Parathyroid adenoma (tissue), 2 donors: Measurements from ENCODE around the gene AMOTL1.

ENCODE experiments used
- H2AFZ ChIP-seq: fragments of 300-600 bp; sonication (generic); one replicate; pipeline ENCODE4 v1.7.0; 2017; ENCODE audit warnings: antibody characterized with exemption, mild to moderate bottlenecking
- H3K27ac ChIP-seq: fragments of 300-600 bp; sonication (generic); one replicate; pipeline ENCODE4 v1.7.0; 2017
- H3K27me3 ChIP-seq: fragments of 300-600 bp; sonication (generic); one replicate; pipeline ENCODE4 v1.7.0; 2017; ENCODE audit warnings: low read length; ENCODE audit not compliant: control insufficient read depth, insufficient read depth
- H3K36me3 ChIP-seq: fragments of 300-600 bp; sonication (generic); one replicate; pipeline ENCODE4 v1.7.0; 2017; ENCODE audit warnings: low read length; ENCODE audit not compliant: control insufficient read depth, insufficient read depth
- H3K4me1 ChIP-seq: fragments of 300-600 bp; sonication (generic); one replicate; pipeline ENCODE4 v1.7.0; 2017; ENCODE audit warnings: control low read depth
- H3K4me2 ChIP-seq: fragments of 300-600 bp; sonication (generic); one replicate; pipeline ENCODE4 v1.7.0; 2017; ENCODE audit warnings: low read length
- H3K4me3 ChIP-seq: fragments of 300-600 bp; sonication (generic); one replicate; pipeline ENCODE4 v1.7.0; 2017; ENCODE audit warnings: low read depth, low read length
- H3K79me2 ChIP-seq: fragments of 300-600 bp; sonication (generic); one replicate; pipeline ENCODE4 v1.7.0; 2017; ENCODE audit warnings: control low read depth
- H3K9ac ChIP-seq: fragments of 300-600 bp; sonication (generic); one replicate; pipeline ENCODE4 v1.7.0; 2017; ENCODE audit warnings: mild to moderate bottlenecking
- H3K9me3 ChIP-seq: fragments of 300-600 bp; sonication (generic); one replicate; pipeline ENCODE4 v1.7.0; 2017; ENCODE audit warnings: low read length; ENCODE audit not compliant: control insufficient read depth
- CTCF ChIP-seq: fragments of 300-600 bp; sonication (generic); IDR thresholded peaks from one replicate; pipeline ENCODE4 v1.7.0; 2017; ENCODE audit warnings: antibody characterized with exemption, mild to moderate bottlenecking
- donor health status: primary hyperparathyroidism.

AMOTL1 gene

DNA sequence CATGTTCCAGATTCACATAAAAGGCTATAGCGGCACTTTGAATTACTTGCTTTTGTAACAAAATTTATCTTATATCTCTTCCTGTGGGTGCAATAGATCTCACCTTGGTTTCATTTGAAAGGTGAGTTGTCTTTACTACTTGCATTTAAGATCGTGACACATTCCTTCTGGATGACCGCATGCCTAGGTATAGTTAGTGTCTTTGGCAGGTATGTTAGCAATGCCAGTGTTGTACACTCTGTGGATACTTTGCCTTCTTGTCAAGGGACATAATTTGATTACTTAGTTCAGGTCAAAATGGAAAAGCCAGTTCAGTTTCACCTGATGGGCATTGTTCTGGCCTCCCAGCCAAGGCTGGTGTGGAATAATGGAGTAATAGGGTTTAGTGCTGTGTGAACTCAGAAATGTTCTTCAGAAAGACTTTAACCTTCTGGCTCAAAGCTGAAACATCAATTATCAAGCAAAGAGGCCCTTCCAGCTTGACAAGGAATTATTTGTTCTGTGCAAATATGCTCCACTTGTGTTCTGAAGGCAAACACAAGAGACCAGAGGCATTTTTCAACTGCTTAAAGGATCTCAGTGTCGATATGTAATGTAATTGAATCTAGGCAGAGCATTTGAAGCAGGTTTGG, 64.6 kb downstream of the AMOTL1 start:
- Histone ChIP-seq H3K36me3 (no peaks in the 10 kb centered on the region), H3K4me1 (no peaks in the 10 kb centered on the region), H3K9ac (no peak overlapping the region), H3K4me2 (no peak overlapping the region), H3K9me3 (no peaks in the 10 kb centered on the region), H3K27ac (no peak overlapping the region), H3K79me2 (no peaks in the 10 kb centered on the region), H3K4me3 (no peak overlapping the region), H3K27me3 (no peaks in the 10 kb centered on the region), H2AFZ (no peak overlapping the region)
- TF ChIP-seq CTCF, result no peak

GRCh38 chr11:94834911-94835593, 66.9 kb downstream of the AMOTL1 start:
- H3K27me3 ChIP-seq, result no peaks in the 10 kb centered on the region
- TF ChIP-seq CTCF, result no peak
- H2AFZ ChIP-seq, result no peak overlapping the region
- no peaks in the 10 kb centered on the region for H3K4me1 ChIP-seq
- H3K27ac ChIP-seq, result no peak overlapping the region
- H3K4me3 ChIP-seq, result no peak overlapping the region
- no peaks in the 10 kb centered on the region for H3K9me3 ChIP-seq
- no peak overlapping the region for H3K9ac ChIP-seq
- no peak overlapping the region for H3K4me2 ChIP-seq
- no peaks in the 10 kb centered on the region for H3K79me2 ChIP-seq
- H3K36me3 ChIP-seq, result no peaks in the 10 kb centered on the region

DNA sequence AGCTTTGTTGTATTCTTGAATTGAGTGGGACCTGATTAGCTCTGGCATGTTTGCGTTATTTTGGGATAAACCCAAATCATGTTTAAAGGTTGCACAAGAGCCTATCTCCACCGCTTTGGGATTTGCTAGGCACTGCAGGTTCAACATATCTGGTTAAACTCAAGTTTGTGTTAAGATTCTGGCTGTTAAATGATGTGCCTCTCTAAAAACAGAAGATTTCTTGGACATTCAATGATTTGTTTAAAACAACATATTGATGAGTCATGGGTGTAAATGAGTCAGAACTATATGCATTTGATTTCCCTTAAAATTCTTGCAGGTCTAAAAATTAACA, 67.4 kb downstream of the AMOTL1 start:
- no peaks in the 10 kb centered on the region for H3K4me1 ChIP-seq
- H3K9me3 ChIP-seq, result no peaks in the 10 kb centered on the region
- H3K27ac ChIP-seq, result no peak overlapping the region
- no peak overlapping the region for H3K9ac ChIP-seq
- H3K4me3 ChIP-seq, result no peak overlapping the region
- no peaks in the 10 kb centered on the region for H3K36me3 ChIP-seq
- H3K79me2 ChIP-seq, result no peaks in the 10 kb centered on the region
- H3K27me3 ChIP-seq, result no peaks in the 10 kb centered on the region
- H3K4me2 ChIP-seq, result no peak overlapping the region
- H2AFZ ChIP-seq, result no peak overlapping the region
- no peak for TF ChIP-seq CTCF

- H3K27ac ChIP-seq, result no peak overlapping the region
- H3K9ac ChIP-seq, result no peak overlapping the region
- no peaks in the 10 kb centered on the region for H3K9me3 ChIP-seq
- no peak overlapping the region for H3K4me3 ChIP-seq
- H2AFZ ChIP-seq, result no peak overlapping the region
- no peak for TF ChIP-seq CTCF
- no peaks in the 10 kb centered on the region for H3K27me3 ChIP-seq
- H3K4me1 ChIP-seq, result no peaks in the 10 kb centered on the region
- no peaks in the 10 kb centered on the region for H3K36me3 ChIP-seq
- H3K4me2 ChIP-seq, result no peak overlapping the region
- H3K79me2 ChIP-seq, result no peaks in the 10 kb centered on the region
Measured at GRCh38 chr11:94837317-94837716, 69.2 kb downstream of the AMOTL1 start.
